HG02970 (cell line): ENCODE measurements around the gene KMT2A.
"Not testable (repeated sequence)": the region's sequence is repeated elsewhere in the genome, so short reads cannot be mapped to it uniquely, and the experiment has no call there.

Experiments used
- ATAC-seq: cut with Tn5 transposase; IDR thresholded peaks from one replicate; pipeline ENCODE4 v1.9.1; 2021; ENCODE audit warnings: mild to moderate bottlenecking, moderate library complexity, moderate number of reproducible peaks; ENCODE audit not compliant: unreplicated experiment, low FRiP score

The KMT2A gene

DNA sequence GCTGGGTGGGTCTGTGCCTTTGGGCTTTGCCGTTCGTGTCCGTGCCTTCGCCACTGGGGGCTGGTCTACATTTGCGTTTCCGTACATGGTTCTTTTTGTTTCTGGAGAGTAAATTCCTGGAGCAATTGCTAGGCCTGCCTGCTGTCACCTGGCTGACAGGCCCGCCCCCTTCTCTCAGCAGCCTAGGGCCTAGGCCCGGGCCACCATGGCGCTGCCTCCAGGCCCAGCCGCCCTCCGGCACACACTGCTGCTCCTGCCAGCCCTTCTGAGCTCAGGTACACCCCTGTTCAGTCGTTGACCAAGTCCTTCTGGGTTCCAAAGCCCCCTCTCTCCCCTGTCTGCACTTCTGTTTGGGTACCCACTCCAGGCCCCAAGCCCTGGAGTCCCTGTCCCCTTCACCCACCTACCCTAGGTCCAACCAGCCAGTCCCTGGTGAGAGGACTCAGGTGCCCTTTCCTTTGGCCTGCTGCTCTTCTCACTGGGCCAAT lies 95.3 kb downstream of the KMT2A start:
- ATAC-seq = no peak

- ATAC-seq = no peak
Observed at GRCh38 chr11:118532091-118532490, 95.8 kb downstream of the KMT2A start.

DNA sequence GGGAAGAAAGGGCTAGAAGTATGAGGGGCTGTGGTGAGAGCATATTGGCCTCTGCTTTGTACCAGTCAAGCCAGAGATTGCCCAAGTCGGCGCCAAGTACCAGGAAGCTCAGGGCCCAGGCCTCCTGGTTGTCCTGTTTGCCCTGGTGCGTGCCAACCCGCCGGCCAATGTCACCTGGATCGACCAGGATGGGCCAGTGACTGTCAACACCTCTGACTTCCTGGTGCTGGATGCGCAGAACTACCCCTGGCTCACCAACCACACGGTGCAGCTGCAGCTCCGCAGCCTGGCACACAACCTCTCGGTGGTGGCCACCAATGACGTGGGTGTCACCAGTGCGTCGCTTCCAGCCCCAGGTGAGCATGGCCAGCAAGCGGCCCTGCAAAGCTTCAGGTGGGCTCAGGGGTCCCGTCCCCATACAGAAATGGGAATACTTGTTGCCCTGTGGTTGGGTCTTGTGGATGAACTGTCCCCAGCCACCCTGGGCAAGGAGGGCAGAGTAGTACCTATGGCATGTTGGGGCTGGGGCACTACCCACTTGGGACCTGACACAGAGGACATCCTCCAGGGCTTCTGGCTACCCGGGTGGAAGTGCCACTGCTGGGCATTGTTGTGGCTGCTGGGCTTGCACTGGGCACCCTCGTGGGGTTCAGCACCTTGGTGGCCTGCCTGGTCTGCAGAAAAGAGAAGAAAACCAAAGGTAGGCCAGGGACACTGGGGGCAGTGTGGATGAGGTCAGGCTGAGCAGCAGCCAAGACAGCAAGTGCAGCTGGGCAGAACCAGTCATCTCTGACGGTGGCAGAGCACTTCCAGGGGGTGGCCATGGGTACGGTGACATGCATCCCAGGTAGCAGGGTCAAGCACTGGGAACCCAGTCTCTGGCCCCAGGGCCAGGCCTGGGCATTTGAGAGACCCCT lies 96.8 kb downstream of the KMT2A start:
- ATAC-seq = no peak

- ATAC-seq = no peak
Observed at GRCh38 chr11:118533769-118534729, 97.8 kb downstream of the KMT2A start.

DNA sequence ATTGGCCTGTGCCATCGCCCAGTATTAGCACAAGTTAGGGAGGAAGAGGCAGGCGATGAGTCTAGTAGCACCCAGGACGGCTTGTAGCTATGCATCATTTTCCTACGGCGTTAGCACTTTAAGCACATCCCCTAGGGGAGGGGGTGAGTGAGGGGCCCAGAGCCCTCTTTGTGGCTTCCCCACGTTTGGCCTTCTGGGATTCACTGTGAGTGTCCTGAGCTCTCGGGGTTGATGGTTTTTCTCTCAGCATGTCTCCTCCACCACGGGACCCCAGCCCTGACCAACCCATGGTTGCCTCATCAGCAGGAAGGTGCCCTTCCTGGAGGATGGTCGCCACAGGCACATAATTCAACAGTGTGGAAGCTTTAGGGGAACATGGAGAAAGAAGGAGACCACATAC lies 99.0 kb downstream of the KMT2A start:
- no peak for ATAC-seq

DNA sequence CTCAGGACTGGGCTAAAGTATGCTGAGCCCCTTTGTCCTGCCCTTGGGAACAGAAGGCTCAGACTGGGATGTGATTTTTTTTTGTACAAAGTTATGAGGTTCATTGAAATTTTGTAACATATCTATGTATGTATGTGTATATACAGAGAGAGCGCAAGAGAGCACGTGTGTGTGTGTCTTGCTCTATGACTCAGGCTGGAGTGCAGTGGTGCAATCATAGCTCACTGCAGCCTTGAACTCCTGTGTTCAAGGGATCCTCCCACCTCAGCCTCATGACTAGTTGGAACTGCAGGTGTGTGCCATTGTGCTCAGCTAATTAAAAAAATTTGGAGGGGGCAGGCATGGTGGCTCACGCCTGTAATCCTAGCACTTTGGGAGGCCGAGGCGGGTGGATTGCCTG lies 100.4 kb downstream of the KMT2A start:
- no peak for ATAC-seq

DNA sequence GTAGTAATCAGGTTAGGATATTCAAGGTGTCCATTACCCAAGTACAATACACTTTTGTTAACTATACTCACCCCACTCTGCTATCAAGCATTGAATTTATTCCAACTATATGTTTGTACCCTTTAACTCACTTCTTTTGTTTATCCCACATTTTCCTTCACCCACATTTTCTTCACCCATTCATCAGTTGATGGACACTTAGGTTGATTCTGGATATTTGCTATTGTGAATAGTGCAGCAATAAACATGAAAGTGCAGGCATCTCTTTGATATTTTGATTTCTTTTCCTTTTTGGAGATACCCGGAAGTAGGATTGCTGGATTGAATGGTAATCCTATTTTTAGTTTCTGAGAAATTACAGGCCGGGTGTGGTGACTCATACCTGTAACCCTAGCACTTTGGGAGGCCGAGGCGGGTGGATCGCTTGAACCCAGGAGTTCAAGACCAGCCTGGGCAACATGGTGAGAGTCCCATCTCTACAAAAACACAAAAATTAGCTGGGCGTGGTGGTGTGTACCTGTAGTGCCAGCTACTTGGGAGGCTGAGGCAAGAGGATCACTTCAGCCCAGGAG lies 101.2 kb downstream of the KMT2A start:
- no peak for ATAC-seq

GRCh38 chr11:118544010-118544646 lies 107.8 kb downstream of the KMT2A start:
- ATAC-seq = no peak

DNA sequence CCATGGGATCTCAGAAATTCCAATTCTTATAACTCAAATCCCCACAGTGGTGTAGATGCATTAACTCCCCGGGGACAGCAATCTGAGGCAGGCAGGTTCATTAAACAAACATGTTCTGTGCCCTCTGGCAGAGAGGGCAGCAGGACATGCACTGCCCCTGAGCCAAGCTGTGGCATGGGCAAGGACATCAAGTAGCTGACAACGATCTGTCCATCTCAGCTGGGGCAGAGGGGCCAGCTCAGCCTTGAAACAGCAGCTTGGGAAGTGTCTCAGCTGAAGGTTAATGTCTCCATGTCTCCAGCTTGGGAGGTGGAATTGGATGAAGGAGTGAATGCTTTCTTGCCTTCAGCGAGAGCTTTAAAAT lies 108.3 kb downstream of the KMT2A start:
- ATAC-seq = no peak

DNA sequence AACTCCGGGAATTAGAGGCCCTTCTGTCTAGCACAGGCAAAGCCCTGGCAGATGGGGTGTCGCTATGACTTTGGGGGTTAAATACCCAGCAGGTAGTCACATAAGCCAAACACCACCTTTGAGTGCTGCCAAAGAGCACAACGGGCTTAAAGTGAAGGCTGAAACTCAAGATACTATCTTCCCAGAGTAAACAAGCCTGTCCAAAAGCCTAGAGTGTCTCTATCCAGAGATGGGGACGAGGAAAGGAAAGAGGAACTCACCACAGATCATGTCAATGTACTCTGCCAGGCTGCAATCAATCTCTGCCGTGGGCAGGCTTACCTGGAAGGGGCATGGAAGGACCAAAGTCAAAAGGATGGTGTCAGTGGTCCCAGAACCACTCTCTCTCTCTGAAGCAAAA lies 109.2 kb downstream of the KMT2A start:
- ATAC-seq = no peak

GRCh38 chr11:118547132-118547531 lies 110.8 kb downstream of the KMT2A start:
- no peak for ATAC-seq

GRCh38 chr11:118552341-118552740 lies 116.0 kb downstream of the KMT2A start:
- no peak for ATAC-seq

DNA sequence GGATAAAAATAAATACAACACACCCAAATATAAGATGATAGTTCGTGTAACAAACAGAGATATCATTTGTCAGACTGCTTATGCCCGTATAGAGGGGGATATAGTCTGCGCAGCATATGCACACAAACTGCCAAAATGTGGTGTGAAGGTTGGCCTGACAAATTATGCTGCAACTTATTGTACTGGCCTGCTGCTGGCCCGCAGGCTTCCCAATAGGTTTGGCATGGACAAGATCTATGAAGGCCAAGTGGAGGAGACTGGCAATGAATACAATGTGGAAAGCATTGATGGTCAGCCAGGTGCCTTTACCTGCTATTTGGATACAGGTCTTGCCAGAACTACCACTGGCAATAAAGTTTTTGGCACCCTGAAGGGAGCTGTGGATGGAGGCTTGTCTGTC lies 124.5 kb downstream of the KMT2A start:
- ATAC-seq = no peak

DNA sequence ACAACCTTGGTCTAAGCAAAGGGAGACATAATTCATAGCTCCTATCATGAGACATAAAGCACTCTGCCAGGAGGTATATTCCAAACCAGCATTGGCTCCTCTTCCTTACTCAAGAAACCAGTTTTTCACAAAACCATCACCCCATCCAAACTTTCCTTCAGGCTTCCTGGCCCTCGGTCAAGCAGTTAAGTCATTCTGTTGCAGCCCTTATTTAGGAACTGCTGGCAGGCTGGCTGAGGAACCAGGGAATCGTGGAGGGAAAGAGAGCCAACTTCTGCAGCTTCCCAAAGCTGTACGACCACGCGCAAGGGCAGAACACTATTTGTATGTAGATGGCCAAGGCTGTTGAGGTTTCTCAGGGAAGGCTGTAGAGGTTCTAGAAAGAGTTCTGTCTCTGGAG lies 128.8 kb downstream of the KMT2A start:
- no peak for ATAC-seq

GRCh38 chr11:118569670-118570069 lies 133.4 kb downstream of the KMT2A start:
- ATAC-seq = no peak

DNA sequence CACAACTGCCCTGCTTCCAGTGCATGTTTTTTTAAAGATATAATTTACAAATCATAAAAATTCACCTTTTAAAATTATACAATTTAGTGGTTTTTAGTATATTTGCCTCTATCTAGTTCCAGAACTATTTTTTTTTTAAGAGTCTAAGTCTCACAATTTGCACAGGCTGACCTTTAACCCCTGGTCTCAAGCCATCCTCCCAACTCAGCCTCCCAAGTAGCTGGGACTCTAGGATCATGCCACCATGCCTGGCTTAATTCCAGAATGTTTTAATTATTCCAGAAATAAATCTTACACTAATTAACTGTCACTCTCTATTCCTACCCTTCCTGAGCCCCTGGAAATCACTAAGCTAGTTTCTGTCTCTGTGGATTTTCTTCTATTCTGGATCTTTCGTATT lies 134.5 kb downstream of the KMT2A start:
- ATAC-seq = no peak

DNA sequence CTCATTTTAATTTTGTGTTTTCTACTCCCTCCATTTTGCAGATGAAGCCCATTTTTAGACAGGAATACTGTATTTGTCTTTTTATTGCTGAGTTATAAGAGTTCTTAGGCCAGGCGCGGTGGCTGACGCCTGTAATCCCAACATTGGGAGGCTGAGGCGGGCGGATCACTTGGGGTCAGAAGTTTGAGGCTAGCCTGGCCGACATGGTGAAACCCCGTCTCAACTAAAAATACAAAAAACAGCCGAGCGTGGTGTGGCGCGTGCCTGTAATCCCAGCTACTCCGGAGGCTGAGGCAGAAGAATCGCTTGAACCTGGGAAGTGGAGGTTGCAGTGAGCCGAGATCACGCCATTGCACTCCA lies 135.4 kb downstream of the KMT2A start:
- not testable (repeated sequence) for ATAC-seq

- peak; percentile 54 for ATAC-seq
Observed at GRCh38 chr11:118572061-118572980, 136.0 kb downstream of the KMT2A start, which contains the start of gene ARCN1. Gene ARCN1, plus strand, starts transcription at chr11:118572409. Its CDS starts 139 bp downstream, at chr11:118572548.

GRCh38 chr11:118572981-118573550 lies 136.8 kb downstream of the KMT2A start:
- peak; percentile 31 for ATAC-seq
